WTC11 (cell line): ENCODE results near the gene FXYD7. TPM values are rescaled to one million over a fixed set of nuclear protein-coding genes. Genes with fewer than 3 reads are reported as not detected.

Source experiments
- ATAC-seq: fragments of 200-7000 bp; cut with Tn5 transposase; 2 replicates; pipeline ENCODE4 v1.10.0; 2021; ENCODE audit warnings: mild to moderate bottlenecking, moderate library complexity
- CTCF ChIA-PET: fragments of 300-600 bp; sonication (Branson Sonifier 250); formaldehyde crosslinking; loops from one replicate; lab custom pipeline; 2021; ENCODE audit warnings: antibody characterized with exemption; lab: Charles Lee
- POLR2A ChIA-PET: fragments of 350-600 bp; sonication (Branson Sonifier 250); formaldehyde crosslinking; loops from one replicate; lab custom pipeline; 2021; ENCODE audit warnings: antibody characterized with exemption; lab: Charles Lee
- DNase-seq: peaks from one replicate; pipeline ENCODE4 v3.0.0; 2021; ENCODE audit warnings: low spot score
- H3K27ac Mint-ChIP-seq: 2 replicates; pipeline ENCODE4 v1.8.0; 2021; ENCODE audit warnings: mixed read lengths
- H3K27me3 Mint-ChIP-seq: 2 replicates; pipeline ENCODE4 v1.8.0; 2021; ENCODE audit warnings: low read depth, mild to moderate bottlenecking, moderate library complexity, mixed read lengths
- H3K36me3 Mint-ChIP-seq: 2 replicates; pipeline ENCODE4 v1.8.0; 2021; ENCODE audit warnings: mixed read lengths
- H3K4me1 Mint-ChIP-seq: 2 replicates; pipeline ENCODE4 v1.8.0; 2022; ENCODE audit warnings: mixed read lengths
- H3K4me3 Mint-ChIP-seq: 2 replicates; pipeline ENCODE4 v1.8.0; 2021; ENCODE audit warnings: mild to moderate bottlenecking, moderate library complexity, mixed read lengths
- H3K9me3 Mint-ChIP-seq: 2 replicates; pipeline ENCODE4 v1.8.0; 2021; ENCODE audit warnings: mixed read lengths
- ATF3 ChIP-seq: sonication (generic); formaldehyde crosslinking; conservative IDR thresholded peaks from 2 replicates; pipeline ENCODE4 v1.8.1; 2022; ENCODE audit warnings: mild to moderate bottlenecking, missing genetic modification reagents
- CDX4 ChIP-seq: fragments of 250-450 bp; sonication (Bioruptor Pico); IDR thresholded peaks from 2 replicates; pipeline ENCODE4 v1.9.0; 2021; ENCODE audit warnings: moderate library complexity, mild to moderate bottlenecking, inconsistent platforms, borderline replicate concordance
- CREM ChIP-seq: sonication (generic); formaldehyde crosslinking; IDR thresholded peaks from 2 replicates; pipeline ENCODE4 v1.8.1; 2022; ENCODE audit warnings: mild to moderate bottlenecking, missing genetic modification reagents, moderate library complexity
- E2F4 ChIP-seq: sonication (generic); formaldehyde crosslinking; IDR thresholded peaks from 2 replicates; pipeline ENCODE4 v1.8.1; 2022; ENCODE audit warnings: low read depth, mild to moderate bottlenecking, moderate library complexity, missing genetic modification reagents, borderline replicate concordance
- ELF4 ChIP-seq: sonication (generic); formaldehyde crosslinking; IDR thresholded peaks from 2 replicates; pipeline ENCODE4 v1.8.1; 2022; ENCODE audit warnings: low read depth, mild to moderate bottlenecking, moderate library complexity, missing genetic modification reagents
- ESRRA ChIP-seq: sonication (generic); formaldehyde crosslinking; IDR thresholded peaks from 2 replicates; pipeline ENCODE4 v1.8.1; 2022; ENCODE audit warnings: mild to moderate bottlenecking, missing genetic modification reagents, borderline replicate concordance
- ETV6 ChIP-seq: sonication (generic); formaldehyde crosslinking; IDR thresholded peaks from 2 replicates; pipeline ENCODE4 v1.8.1; 2022; ENCODE audit warnings: mild to moderate bottlenecking, missing genetic modification reagents
- FOXJ3 ChIP-seq: sonication (generic); formaldehyde crosslinking; IDR thresholded peaks from 2 replicates; pipeline ENCODE4 v1.9.0; 2021; ENCODE audit warnings: missing genetic modification reagents, mild to moderate bottlenecking, borderline replicate concordance
- FOXP1 ChIP-seq: sonication (generic); formaldehyde crosslinking; IDR thresholded peaks from 2 replicates; pipeline ENCODE4 v1.8.0; 2022; ENCODE audit warnings: missing genetic modification reagents, mild to moderate bottlenecking, moderate library complexity, borderline replicate concordance
- JAZF1 ChIP-seq: fragments of 250-450 bp; sonication (Bioruptor Pico); IDR thresholded peaks from 2 replicates; pipeline ENCODE4 v1.9.0; 2021; ENCODE audit warnings: moderate library complexity, mild to moderate bottlenecking, inconsistent platforms
- MAX ChIP-seq: sonication (generic); formaldehyde crosslinking; IDR thresholded peaks from 2 replicates; pipeline ENCODE4 v1.8.0; 2022; ENCODE audit warnings: mild to moderate bottlenecking, missing genetic modification reagents
- NR3C1 ChIP-seq: sonication (generic); formaldehyde crosslinking; conservative IDR thresholded peaks from 2 replicates; pipeline ENCODE4 v1.8.1; 2023; ENCODE audit warnings: low read depth, mild to moderate bottlenecking, missing genetic modification reagents
- SMAD3 ChIP-seq: sonication (generic); formaldehyde crosslinking; IDR thresholded peaks from 2 replicates; pipeline ENCODE4 v1.8.0; 2022; ENCODE audit warnings: missing genetic modification reagents, mild to moderate bottlenecking, borderline replicate concordance
- TCF7 ChIP-seq: sonication (generic); formaldehyde crosslinking; IDR thresholded peaks from 2 replicates; pipeline ENCODE4 v1.8.0; 2022; ENCODE audit warnings: mild to moderate bottlenecking, low read depth, missing genetic modification reagents, moderate library complexity
- TP53 ChIP-seq: sonication (generic); formaldehyde crosslinking; IDR thresholded peaks from 2 replicates; pipeline ENCODE4 v1.8.1; 2023; ENCODE audit warnings: mild to moderate bottlenecking, missing genetic modification reagents
- ZNF317 ChIP-seq: sonication (generic); formaldehyde crosslinking; IDR thresholded peaks from 2 replicates; pipeline ENCODE4 v1.8.1; 2023; ENCODE audit warnings: low read depth, mild to moderate bottlenecking, moderate library complexity, missing genetic modification reagents, borderline replicate concordance
- ZNF396 ChIP-seq: fragments of 250-450 bp; sonication (Bioruptor Pico); IDR thresholded peaks from 2 replicates; pipeline ENCODE4 v1.8.0; 2021; ENCODE audit warnings: mild to moderate bottlenecking, moderate library complexity, borderline replicate concordance
- ZNF423 ChIP-seq: fragments of 250-450 bp; sonication (Bioruptor Pico); IDR thresholded peaks from 2 replicates; pipeline ENCODE4 v2.1.2; 2022; ENCODE audit warnings: mild to moderate bottlenecking, moderate library complexity
- ZSCAN18 ChIP-seq: fragments of 250-450 bp; sonication (Bioruptor Pico); IDR thresholded peaks from 2 replicates; pipeline ENCODE4 v2.1.2; 2022; ENCODE audit warnings: mild to moderate bottlenecking, moderate library complexity
- total RNA-seq: library from RNA; stranded (reverse); gene quantifications from 3 replicates; pipeline ENCODE4 v1.2.3, GENCODE V29; 2021

Gene FXYD7
- total RNA-seq, 1 experiment from 2014 or later, result 16.7 TPM

- TF ChIP-seq FOXP1 (CRISPR knock-in tag), result 0 out of 2 replicates have a peak, but pooled peaks have one; percentile 10
- no peak for TF ChIP-seq ZNF396
- ATAC-seq (no peak), DNase-seq (no peak)
- Mint-ChIP-seq H3K27me3 (peaks cover 3% of the 10 kb centered on the region), H3K4me1 (peaks cover 42% of the 10 kb centered on the region), H3K4me3 (no peak overlapping the region), H3K27ac (no peak overlapping the region), H3K36me3 (no peaks in the 10 kb centered on the region), H3K9me3 (no peaks in the 10 kb centered on the region)
- CTCF ChIA-PET, result interaction anchor here (0.6 to 2.2 kb wide), 9 partner anchors 17 to 410 kb away, joined by 3 to 12 read pairs (median 4); partner anchors contain the start of gene LGI4
- POLR2A ChIA-PET, result no interaction called here
Observed at GRCh38 chr19:35118268-35119020, 24.6 kb upstream of the FXYD7 start.

- no peaks in the 10 kb centered on the region for H3K9me3 Mint-ChIP-seq
- ChIA-PET CTCF (interaction anchor here (0.6 to 2.2 kb wide), 5 partner anchors 16 to 64 kb away, joined by 4 to 12 read pairs (median 6); partner anchors contain the start of gene LGI4), POLR2A (no interaction called here)
- ATAC-seq, result no peak
- peaks cover 3% of the 10 kb centered on the region for H3K27me3 Mint-ChIP-seq
- H3K27ac Mint-ChIP-seq, result no peak overlapping the region
- no peak for DNase-seq
- no peak overlapping the region for H3K4me3 Mint-ChIP-seq
- peaks cover 44% of the 10 kb centered on the region for H3K4me1 Mint-ChIP-seq
- H3K36me3 Mint-ChIP-seq, result no peaks in the 10 kb centered on the region
- TF ChIP-seq ETV6 (CRISPR knock-in tag) (no peak), CREM (CRISPR knock-in tag) (no peak)
Observed at GRCh38 chr19:35119091-35119490, 24.0 kb upstream of the FXYD7 start.

GRCh38 chr19:35119578-35120155, 23.4 kb upstream of the FXYD7 start:
- Mint-ChIP-seq H3K27me3 (peaks cover 3% of the 10 kb centered on the region), H3K4me1 (peaks cover 45% of the 10 kb centered on the region)
- CTCF ChIA-PET, result interaction anchor here (0.6 to 2.2 kb wide), 5 partner anchors 16 to 64 kb away, joined by 4 to 12 read pairs (median 6); partner anchors contain the start of gene LGI4
- TF ChIP-seq NR3C1 (CRISPR knock-in tag) (no peak), ZSCAN18 (no peak), FOXJ3 (CRISPR knock-in tag) (no peak), SMAD3 (CRISPR knock-in tag) (no peak), ATF3 (CRISPR knock-in tag) (no peak), CDX4 (no peak), JAZF1 (CRISPR knock-in tag) (no peak), ESRRA (CRISPR knock-in tag) (no peak), TP53 (CRISPR knock-in tag) (no peak), ELF4 (CRISPR knock-in tag) (no peak), TCF7 (no peak), E2F4 (CRISPR knock-in tag) (no peak), MAX (CRISPR knock-in tag) (no peak), ZNF317 (CRISPR knock-in tag) (no peak), CREM (CRISPR knock-in tag) (no peak), ZNF423 (CRISPR knock-in tag) (no peak)
- TF ChIP-seq, all 79 proteins: peak for 0
- ATAC-seq (no peak), DNase-seq (no peak)
- POLR2A ChIA-PET, result no interaction called here
- no peaks in the 10 kb centered on the region for H3K36me3 Mint-ChIP-seq
- no peak overlapping the region for H3K4me3 Mint-ChIP-seq
- no peak overlapping the region for H3K27ac Mint-ChIP-seq
- no peaks in the 10 kb centered on the region for H3K9me3 Mint-ChIP-seq
